Suprapubic skin (tissue), 4 donors: ENCODE results near the gene SPATA32. TPM values are rescaled to one million over a fixed set of nuclear protein-coding genes. Genes with fewer than 3 reads are reported as not detected.
A peak's percentile ranks its signal among the peaks of the same experiment; 100 is the strongest.

ENCODE experiments used
- DNase-seq, 2 donors: peaks; one replicate each; pipeline ENCODE4 v3.0.0-alpha.2; 2019; ENCODE audit warnings: low spot score in 2 of 2
- H3K27ac ChIP-seq: fragments of 200-600 bp; sonication (generic); one replicate; pipeline ENCODE4 v1.5.1; 2019
- H3K27me3 ChIP-seq: fragments of 200-600 bp; sonication (generic); one replicate; pipeline ENCODE4 v1.5.1; 2019
- H3K36me3 ChIP-seq: fragments of 200-600 bp; sonication (generic); one replicate; pipeline ENCODE4 v1.5.1; 2019
- H3K4me1 ChIP-seq: fragments of 200-600 bp; sonication (generic); one replicate; pipeline ENCODE4 v1.5.1; 2019
- H3K4me3 ChIP-seq: fragments of 200-600 bp; sonication (generic); one replicate; pipeline ENCODE4 v1.5.1; 2019; ENCODE audit warnings: mild to moderate bottlenecking
- H3K9me3 ChIP-seq: fragments of 200-600 bp; sonication (generic); one replicate; pipeline ENCODE4 v1.5.1; 2019
- EP300 ChIP-seq: sonication (generic); formaldehyde crosslinking; IDR thresholded peaks from one replicate; pipeline ENCODE4 v1.6.1; 2017; ENCODE audit warnings: antibody characterized with exemption
- POLR2A ChIP-seq, 2 donors: fragments of 450-650 bp; IDR thresholded peaks; one replicate each; pipeline ENCODE4 v1.6.1; 2017; ENCODE audit warnings: antibody characterized with exemption in 2 of 2, mild to moderate bottlenecking in 2 of 2, moderate library complexity in 2 of 2
- POLR2AphosphoS5 ChIP-seq, 3 donors: sonication (generic); formaldehyde crosslinking; IDR thresholded peaks; one replicate each; pipeline ENCODE4 v1.6.1; 2017; ENCODE audit warnings: antibody characterized with exemption in 3 of 3
- WGBS: methylation state at CpG from one replicate; pipeline ENCODE4 v1.1.5; 2018; 5-methylcytosine and 5-hydroxymethylcytosine counted together
- total RNA-seq, 4 donors: library from RNA; depleted of rRNA; stranded (reverse); fragments of >200 nt; gene quantifications; one replicate each; pipeline ENCODE4 v1.1.0, GENCODE V29; 2016
- TF ChIP-seq, protein P1 (sequence below), 2 donors: fragments of 200-600 bp in 1 of 2; fragments of 450-650 bp in 1 of 2; sonication (generic) in 1 of 2; IDR thresholded peaks; one replicate each; pipeline ENCODE4 v1.5.1; 2016 to 2019; ENCODE audit warnings: antibody characterized with exemption in 2 of 2, mild to moderate bottlenecking in 1 of 2, moderate library complexity in 1 of 2

SPATA32 gene
- total RNA-seq, 4 donors from 2014 or later: not detected

DNA sequence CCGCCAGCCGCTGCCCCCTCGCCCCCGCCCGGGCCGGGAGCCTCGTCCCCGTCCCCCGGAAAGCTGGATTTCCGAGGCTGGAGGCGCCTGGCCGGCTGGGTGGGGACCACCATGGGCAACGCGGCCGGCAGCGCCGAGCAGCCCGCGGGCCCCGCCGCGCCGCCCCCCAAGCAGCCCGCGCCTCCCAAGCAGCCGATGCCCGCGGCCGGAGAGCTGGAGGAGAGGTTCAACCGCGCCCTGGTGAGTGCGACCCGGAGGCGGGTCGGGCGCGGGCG, 39.9 kb downstream of the SPATA32 start:
- H3K4me1 ChIP-seq: peaks cover 70% of the 10 kb centered on the region
- peak overlapping the region; percentile 75 for H3K27ac ChIP-seq
- no peak for DNase-seq

DNA sequence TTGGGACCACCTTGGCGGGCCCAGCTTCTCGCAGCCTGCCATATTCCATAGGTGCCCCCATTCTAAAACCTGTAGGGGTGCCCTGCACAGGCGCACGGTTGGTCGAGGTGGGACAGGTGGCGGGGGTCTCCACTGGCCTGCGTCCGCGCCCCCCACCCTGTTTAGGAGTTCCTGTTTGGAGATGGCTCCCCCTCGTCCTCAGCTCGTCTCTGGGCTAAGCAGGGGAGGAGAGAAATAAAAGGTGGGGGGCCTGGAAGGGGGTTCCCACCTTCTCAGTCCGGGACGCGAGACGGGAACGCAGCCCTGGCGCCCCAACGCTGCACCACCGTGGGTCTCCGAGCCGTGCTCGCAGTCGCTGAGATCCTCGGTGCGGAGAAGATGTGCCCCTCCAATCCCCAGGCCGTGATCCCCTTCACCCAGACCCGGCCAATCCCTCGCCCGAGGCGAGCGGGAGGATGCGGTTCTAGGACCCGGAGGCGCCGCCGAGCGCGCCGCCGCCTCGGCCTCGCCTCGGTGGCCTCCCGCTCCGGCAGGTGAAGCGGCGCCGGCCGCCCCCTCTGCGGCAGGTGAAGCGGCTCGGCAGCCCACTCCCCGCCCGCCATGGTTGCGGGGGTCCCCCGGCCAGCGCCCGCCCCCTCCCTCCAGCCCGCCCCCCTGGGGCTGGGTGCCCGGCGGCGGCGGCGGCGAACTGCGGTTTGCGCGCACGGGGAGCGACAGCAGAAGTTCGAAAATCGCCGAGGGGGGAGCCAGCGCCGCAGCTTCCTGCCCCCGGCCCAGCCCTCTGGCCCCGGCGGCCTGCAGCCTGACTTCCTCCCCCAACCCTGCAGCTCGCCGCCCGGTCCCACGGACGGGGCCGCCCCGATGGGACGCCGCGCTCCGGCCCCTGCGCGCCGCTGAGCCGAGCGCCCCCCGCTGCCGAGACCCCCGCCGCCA, 40.5 kb downstream of the SPATA32 start, which contains the start of gene FMNL1:
FMNL1 (plus strand) TSS at position 805 of the 933 bp plus-strand sequence. CDS start 240 bp downstream, outside the sequence.
- Histone ChIP-seq H3K4me1 (peaks cover 64% of the 10 kb centered on the region), H3K4me3 (peak within 1 kb of the TSS; percentile 81), H3K9me3 (no peaks in the 10 kb centered on the region), H3K36me3 (no peaks in the 10 kb centered on the region), H3K27me3 (peaks cover 11% of the 10 kb centered on the region), H3K27ac (peak within 1 kb of the TSS; percentile 75)
- TF ChIP-seq EP300: no peak
- TF ChIP-seq POLR2A (IDR thresholded peaks at IDR 0.05): no peak
- no peak for TF ChIP-seq POLR2AphosphoS5 (IDR thresholded peaks at IDR 0.05)
- TF ChIP-seq, protein P1, sequence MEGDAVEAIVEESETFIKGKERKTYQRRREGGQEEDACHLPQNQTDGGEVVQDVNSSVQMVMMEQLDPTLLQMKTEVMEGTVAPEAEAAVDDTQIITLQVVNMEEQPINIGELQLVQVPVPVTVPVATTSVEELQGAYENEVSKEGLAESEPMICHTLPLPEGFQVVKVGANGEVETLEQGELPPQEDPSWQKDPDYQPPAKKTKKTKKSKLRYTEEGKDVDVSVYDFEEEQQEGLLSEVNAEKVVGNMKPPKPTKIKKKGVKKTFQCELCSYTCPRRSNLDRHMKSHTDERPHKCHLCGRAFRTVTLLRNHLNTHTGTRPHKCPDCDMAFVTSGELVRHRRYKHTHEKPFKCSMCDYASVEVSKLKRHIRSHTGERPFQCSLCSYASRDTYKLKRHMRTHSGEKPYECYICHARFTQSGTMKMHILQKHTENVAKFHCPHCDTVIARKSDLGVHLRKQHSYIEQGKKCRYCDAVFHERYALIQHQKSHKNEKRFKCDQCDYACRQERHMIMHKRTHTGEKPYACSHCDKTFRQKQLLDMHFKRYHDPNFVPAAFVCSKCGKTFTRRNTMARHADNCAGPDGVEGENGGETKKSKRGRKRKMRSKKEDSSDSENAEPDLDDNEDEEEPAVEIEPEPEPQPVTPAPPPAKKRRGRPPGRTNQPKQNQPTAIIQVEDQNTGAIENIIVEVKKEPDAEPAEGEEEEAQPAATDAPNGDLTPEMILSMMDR (IDR thresholded peaks at IDR 0.05): no peak
- DNase-seq: no peak
- WGBS: 44% methylated on average over 5 of the region's 98 CpGs

More for the DNA sequence above, 39.9 kb downstream of the SPATA32 start:
- H3K9me3 ChIP-seq: no peaks in the 10 kb centered on the region
- no peaks in the 10 kb centered on the region for H3K36me3 ChIP-seq
- TF ChIP-seq POLR2AphosphoS5 (IDR thresholded peaks at IDR 0.05): no peak
- no peak for TF ChIP-seq EP300
- TF ChIP-seq, protein P1 (IDR thresholded peaks at IDR 0.05): no peak
- no peak for TF ChIP-seq POLR2A (IDR thresholded peaks at IDR 0.05)
- peaks cover 11% of the 10 kb centered on the region for H3K27me3 ChIP-seq
- peak overlapping the region; percentile 81 for H3K4me3 ChIP-seq
- 2% methylated on average over 9 of the region's 38 CpGs for WGBS

DNA sequence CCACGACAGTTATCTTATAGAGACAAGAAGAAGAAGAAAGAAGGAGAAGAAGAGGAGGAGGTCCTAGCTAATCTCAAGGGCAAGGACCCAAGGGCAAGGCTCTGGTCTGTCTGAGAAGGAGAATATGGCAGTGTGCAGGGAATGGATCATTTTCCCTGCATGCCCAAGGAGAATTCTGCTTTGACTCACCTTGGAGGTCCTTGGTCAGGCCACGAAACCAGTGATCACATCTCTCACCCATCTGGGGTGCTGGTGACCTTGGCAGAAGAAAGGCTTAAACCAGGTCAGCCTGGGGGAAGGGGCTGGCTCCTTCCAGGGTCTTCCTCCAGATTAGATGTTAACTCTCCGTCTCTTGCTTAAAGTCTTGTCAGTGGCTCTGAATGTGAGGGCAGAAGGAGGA, 41.8 kb downstream of the SPATA32 start:
- H3K27ac ChIP-seq: no peak overlapping the region
- H3K4me3 ChIP-seq: no peak overlapping the region
- 84% methylated on average over 3 of the region's 3 CpGs for WGBS
- DNase-seq: no peak
- no peaks in the 10 kb centered on the region for H3K36me3 ChIP-seq
- no peak for TF ChIP-seq POLR2AphosphoS5 (IDR thresholded peaks at IDR 0.05)
- TF ChIP-seq EP300: no peak
- no peak for TF ChIP-seq POLR2A (IDR thresholded peaks at IDR 0.05)
- TF ChIP-seq, protein P1 (IDR thresholded peaks at IDR 0.05): no peak
- peaks cover 53% of the 10 kb centered on the region for H3K4me1 ChIP-seq
- peaks cover 11% of the 10 kb centered on the region for H3K27me3 ChIP-seq
- no peaks in the 10 kb centered on the region for H3K9me3 ChIP-seq

DNA sequence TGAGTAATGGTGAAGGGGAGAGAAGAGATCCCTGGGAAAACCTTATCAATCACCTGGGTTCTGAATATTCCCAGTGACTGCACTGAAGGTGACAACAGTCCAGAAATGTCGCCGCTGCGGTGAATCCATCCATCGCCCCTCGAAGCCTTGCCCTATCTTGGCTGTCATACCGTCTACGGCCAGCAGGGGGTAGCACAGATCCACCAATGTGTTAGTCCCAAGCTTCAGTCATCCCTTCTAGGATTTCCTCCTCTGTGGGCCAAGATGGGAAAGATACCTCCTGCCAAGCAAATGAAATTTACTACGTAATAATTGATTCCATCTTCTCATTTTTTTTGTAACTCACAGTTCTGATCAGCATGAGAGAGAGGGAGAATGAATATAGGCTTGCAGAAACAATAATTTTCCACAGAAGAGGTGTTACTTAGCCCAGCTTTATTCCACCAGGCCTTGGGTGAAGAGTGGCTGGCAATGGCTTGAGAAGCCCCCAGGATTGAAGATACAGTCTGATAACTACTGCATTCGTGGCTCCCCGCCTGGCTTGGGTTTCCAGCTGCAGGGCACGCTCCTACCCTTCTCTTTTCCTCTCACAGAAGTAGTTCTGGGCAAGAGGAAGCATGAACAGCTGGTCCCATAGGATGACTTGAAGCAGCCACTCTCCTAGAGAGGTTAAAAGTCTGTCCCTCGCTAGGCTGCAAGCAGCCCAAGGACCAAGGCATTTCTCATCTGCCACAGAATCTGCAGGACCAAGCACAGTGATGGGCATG, 42.8 kb downstream of the SPATA32 start:
- Histone ChIP-seq H3K27ac (no peak overlapping the region), H3K27me3 (peaks cover 11% of the 10 kb centered on the region), H3K9me3 (no peaks in the 10 kb centered on the region), H3K4me3 (no peak overlapping the region), H3K4me1 (peaks cover 47% of the 10 kb centered on the region), H3K36me3 (no peaks in the 10 kb centered on the region)
- TF ChIP-seq, protein P1 (IDR thresholded peaks at IDR 0.05): peak; percentile 86 to 99
- TF ChIP-seq POLR2AphosphoS5 (IDR thresholded peaks at IDR 0.05) (peak in 1 of 3 donors; percentile 62), POLR2A (IDR thresholded peaks at IDR 0.05) (no peak)
- DNase-seq: peak; percentile 95
- 11% methylated on average over 12 of the region's 12 CpGs for WGBS

Other genes starting within 250 kb of the SPATA32 start
- gene DCAKD, start 210.5 kb downstream of the SPATA32 start, total RNA-seq: 10 to 100 TPM; 49.1 to 68.5 (median 60.9) TPM
- 10 to 100 TPM; 53.2 to 73.3 (median 65.9) TPM for gene NMT1, start 200.8 kb downstream of the SPATA32 start, total RNA-seq
- 10 to 100 TPM; 44.7 to 87.1 (median 58.3) TPM for gene PLCD3, start 129.6 kb downstream of the SPATA32 start, total RNA-seq
- 10 to 100 TPM in 2 of 4 donors, 1 to 10 TPM in 2; 6.2 to 37.7 (median 10.9) TPM for gene ACBD4, start 126.4 kb downstream of the SPATA32 start, total RNA-seq
- 10 to 100 TPM; 23.1 to 35.6 (median 27.8) TPM for gene HEXIM1, start 113.6 kb downstream of the SPATA32 start, total RNA-seq
- 10 to 100 TPM in 1 of 4 donors, 1 to 10 TPM in 3; 2.2 to 10.4 (median 4.4) TPM for gene HEXIM2, start 100.2 kb downstream of the SPATA32 start, total RNA-seq
- gene FMNL1, start 40.2 kb downstream of the SPATA32 start, total RNA-seq: 10 to 100 TPM in 1 of 4 donors, 1 to 10 TPM in 3; 5.9 to 14.6 (median 8.0) TPM
- gene MAP3K14, start 54.9 kb upstream of the SPATA32 start, total RNA-seq: 10 to 100 TPM in 3 of 4 donors, 1 to 10 TPM in 1; 9.6 to 14.4 (median 11.9) TPM
- 10 to 100 TPM; 54.4 to 93.6 (median 71.3) TPM for gene ARHGAP27, start 170.8 kb upstream of the SPATA32 start, total RNA-seq
- gene PLEKHM1, start 228.6 kb upstream of the SPATA32 start, total RNA-seq: 100 to 1,000 TPM in 2 of 4 donors, 10 to 100 TPM in 2; 60.4 to 124 (median 94.1) TPM